Transverse colon (tissue), 4 donors: ENCODE measurements around the gene EPB41L5. TPM values are rescaled to one million over a fixed set of nuclear protein-coding genes. Genes with fewer than 3 reads are reported as not detected.

Source experiments
- DNase-seq: peaks from one replicate; pipeline ENCODE4 v3.0.0-alpha.2; 2019
- H3K27ac ChIP-seq, 4 donors: fragments of 200-600 bp; sonication (generic); 2 replicates each; pipeline ENCODE4 v1.5.1; 2016 to 2018; ENCODE audit warnings: inconsistent platforms in 4 of 4
- H3K27me3 ChIP-seq: fragments of 200-600 bp; sonication (generic); 2 replicates; pipeline ENCODE4 v1.5.1; 2017; ENCODE audit warnings: inconsistent platforms
- H3K36me3 ChIP-seq, 4 donors: fragments of 200-600 bp; sonication (generic); 2 replicates each; pipeline ENCODE4 v1.5.1; 2017 to 2019; ENCODE audit warnings: inconsistent platforms in 4 of 4
- H3K4me1 ChIP-seq, 4 donors: fragments of 200-600 bp; sonication (generic); 2 replicates each; pipeline ENCODE4 v1.5.1; 2017 to 2020; ENCODE audit warnings: inconsistent platforms in 4 of 4
- H3K4me3 ChIP-seq, 4 donors: fragments of 200-600 bp; sonication (generic); 1 replicate in 1 of 4; 2 replicates in 3 of 4; pipeline versions ENCODE4 v1.5.1 to v1.6.1; 2017 to 2019; ENCODE audit warnings: inconsistent platforms in 4 of 4
- H3K9me3 ChIP-seq, 2 donors: fragments of 200-600 bp; sonication (generic); 2 replicates each; pipeline ENCODE4 v1.5.1; 2017 to 2019; ENCODE audit warnings: inconsistent platforms in 2 of 2
- EP300 ChIP-seq: sonication (generic); formaldehyde crosslinking; IDR thresholded peaks from one replicate; pipeline ENCODE4 v1.6.1; 2017; ENCODE audit warnings: antibody characterized with exemption, low read depth
- POLR2A ChIP-seq: fragments of 450-650 bp; IDR thresholded peaks from one replicate; pipeline ENCODE4 v1.6.1; 2016; ENCODE audit warnings: antibody characterized with exemption, mild to moderate bottlenecking, moderate library complexity
- POLR2AphosphoS5 ChIP-seq, 3 donors: sonication (generic); formaldehyde crosslinking; IDR thresholded peaks; one replicate each; pipeline ENCODE4 v1.6.1; 2016; ENCODE audit warnings: antibody characterized with exemption in 3 of 3
- WGBS, 2 donors: methylation state at CpG; one replicate each; pipeline ENCODE4 v1.1.5; 2018; ENCODE audit warnings: low coverage in 1 of 2; 5-methylcytosine and 5-hydroxymethylcytosine counted together
- in situ Hi-C, 4 donors: fragments of 200-750 bp; cut with MboI; loops; one replicate each; pipeline versions ENCODE4 v1.15.0 to v1.15.1; 2017; ENCODE audit warnings: low sequenced_read_pairs in 3 of 4, low pct_ligation_motif_present in 1 of 4, low pct_unique_long_range_greater_than_20kb in 1 of 4
- intact Hi-C: fragments of 100-400 bp; cut with DNase I; formaldehyde crosslinking; loops from one replicate; pipeline ENCODE4 v1.15.1; 2023; ENCODE audit warnings: low total_unique reads
- total RNA-seq, 4 donors: library from RNA; depleted of rRNA; stranded (reverse); fragments of >200 nt; gene quantifications; one replicate each; pipeline ENCODE4 v1.1.0, GENCODE V29; 2016
- TF ChIP-seq, protein P1 (sequence below), 5 experiments: fragments of 200-600 bp in 3 of 5; fragments of 450-650 bp in 2 of 5; sonication (generic) in 3 of 5; IDR thresholded peaks; 1 replicate in 2 of 5; 2 replicates in 3 of 5; pipeline ENCODE4 v1.5.1; 2016 to 2017; ENCODE audit warnings: antibody characterized with exemption in 5 of 5, inconsistent platforms in 3 of 5, mild to moderate bottlenecking in 2 of 5, moderate library complexity in 1 of 5

EPB41L5 gene
- total RNA-seq, 4 donors from 2014 or later = 11.1 to 36.5 (median 27.6) TPM

DNA sequence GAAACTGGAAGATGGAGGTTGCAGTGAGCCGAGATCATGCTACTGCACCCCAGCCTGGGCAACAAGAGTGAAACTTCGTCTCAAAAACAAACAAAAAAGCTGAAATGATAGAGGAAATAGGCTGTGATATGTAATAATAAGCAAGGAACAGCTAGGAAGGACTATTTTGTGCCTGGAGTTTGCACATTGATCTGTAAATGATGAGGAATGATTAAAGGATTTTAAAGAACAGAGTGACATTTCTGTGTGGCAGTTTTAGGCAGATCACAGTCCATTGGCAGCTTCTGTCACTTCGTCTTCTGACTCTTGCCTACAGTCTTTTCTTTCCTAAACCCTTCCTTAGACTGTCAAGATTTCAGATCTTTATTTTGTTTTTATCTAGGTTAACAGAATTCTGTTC lies 19.4 kb downstream of the EPB41L5 start:
- H3K9me3 ChIP-seq = no peaks in the 10 kb centered on the region
- H3K27ac ChIP-seq = no peak overlapping the region
- H3K4me3 ChIP-seq = no peak overlapping the region
- in situ Hi-C loops = no loop called here
- WGBS, 2 donors = 61 to 71% methylated on average over 3 of the region's 3 CpGs
- H3K27me3 ChIP-seq = no peaks in the 10 kb centered on the region
- intact Hi-C loops = no loop called here
- no peaks in the 10 kb centered on the region for H3K36me3 ChIP-seq
- TF ChIP-seq, protein P1, sequence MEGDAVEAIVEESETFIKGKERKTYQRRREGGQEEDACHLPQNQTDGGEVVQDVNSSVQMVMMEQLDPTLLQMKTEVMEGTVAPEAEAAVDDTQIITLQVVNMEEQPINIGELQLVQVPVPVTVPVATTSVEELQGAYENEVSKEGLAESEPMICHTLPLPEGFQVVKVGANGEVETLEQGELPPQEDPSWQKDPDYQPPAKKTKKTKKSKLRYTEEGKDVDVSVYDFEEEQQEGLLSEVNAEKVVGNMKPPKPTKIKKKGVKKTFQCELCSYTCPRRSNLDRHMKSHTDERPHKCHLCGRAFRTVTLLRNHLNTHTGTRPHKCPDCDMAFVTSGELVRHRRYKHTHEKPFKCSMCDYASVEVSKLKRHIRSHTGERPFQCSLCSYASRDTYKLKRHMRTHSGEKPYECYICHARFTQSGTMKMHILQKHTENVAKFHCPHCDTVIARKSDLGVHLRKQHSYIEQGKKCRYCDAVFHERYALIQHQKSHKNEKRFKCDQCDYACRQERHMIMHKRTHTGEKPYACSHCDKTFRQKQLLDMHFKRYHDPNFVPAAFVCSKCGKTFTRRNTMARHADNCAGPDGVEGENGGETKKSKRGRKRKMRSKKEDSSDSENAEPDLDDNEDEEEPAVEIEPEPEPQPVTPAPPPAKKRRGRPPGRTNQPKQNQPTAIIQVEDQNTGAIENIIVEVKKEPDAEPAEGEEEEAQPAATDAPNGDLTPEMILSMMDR (IDR thresholded peaks at IDR 0.05) = no peak
- TF ChIP-seq EP300 = no peak
- no peak for TF ChIP-seq POLR2AphosphoS5 (IDR thresholded peaks at IDR 0.05)
- no peak for TF ChIP-seq POLR2A
- H3K4me1 ChIP-seq = no peaks in the 10 kb centered on the region
- no peak for DNase-seq

DNA sequence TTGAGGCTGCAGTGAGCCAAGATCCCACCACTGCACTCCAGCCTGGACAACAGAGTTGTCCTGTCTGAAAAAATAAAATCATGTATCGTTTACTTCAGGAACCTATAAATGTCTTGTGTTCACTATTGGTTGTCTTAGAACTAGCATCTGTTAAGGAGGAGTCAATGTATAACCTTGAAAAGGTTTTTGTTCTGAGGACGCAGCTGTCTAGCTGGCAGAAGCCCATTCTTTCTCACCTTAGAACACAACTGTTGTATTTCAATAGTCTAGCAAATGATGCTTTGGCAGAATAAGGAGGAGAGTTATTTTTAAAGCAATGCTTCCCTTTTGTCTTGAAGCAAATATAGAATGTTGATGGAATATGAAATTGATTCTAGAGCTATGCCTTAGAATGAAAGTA lies 21.1 kb downstream of the EPB41L5 start:
- in situ Hi-C loops (no loop called here), intact Hi-C loops (no loop called here)
- WGBS, 2 donors = 61 to 78% methylated on average over 2 of the region's 2 CpGs
- no peaks in the 10 kb centered on the region for H3K27me3 ChIP-seq
- H3K27ac ChIP-seq = no peak overlapping the region
- H3K4me1 ChIP-seq = no peaks in the 10 kb centered on the region
- DNase-seq = no peak
- H3K36me3 ChIP-seq = no peaks in the 10 kb centered on the region
- no peaks in the 10 kb centered on the region for H3K9me3 ChIP-seq
- TF ChIP-seq POLR2A (no peak), EP300 (no peak), POLR2AphosphoS5 (IDR thresholded peaks at IDR 0.05) (no peak)
- TF ChIP-seq, protein P1 (IDR thresholded peaks at IDR 0.05) = no peak
- no peak overlapping the region for H3K4me3 ChIP-seq

DNA sequence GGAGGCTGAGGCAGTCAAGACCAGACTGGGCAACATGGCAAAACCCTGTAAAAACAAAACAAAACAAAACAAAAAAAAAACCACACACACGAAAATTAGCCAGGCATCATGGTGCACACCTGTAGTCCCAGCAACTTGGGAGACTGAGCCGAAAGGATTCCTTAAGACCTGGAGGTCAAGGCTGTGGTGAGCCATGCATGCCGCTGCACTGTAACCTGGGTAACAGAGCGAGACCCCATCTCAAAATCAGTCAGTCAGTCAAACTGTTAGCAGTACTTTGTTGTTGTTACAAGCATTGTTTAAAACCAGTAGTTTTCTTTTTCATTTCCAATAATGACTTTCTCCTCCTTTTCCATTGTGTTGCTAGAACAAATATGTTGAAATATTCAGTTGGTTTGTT lies 21.7 kb downstream of the EPB41L5 start:
- no peaks in the 10 kb centered on the region for H3K36me3 ChIP-seq
- WGBS, 2 donors = 86 to 90% methylated on average over 4 of the region's 4 CpGs
- H3K9me3 ChIP-seq = no peaks in the 10 kb centered on the region
- H3K27me3 ChIP-seq = no peaks in the 10 kb centered on the region
- TF ChIP-seq EP300 (no peak), POLR2A (no peak), POLR2AphosphoS5 (IDR thresholded peaks at IDR 0.05) (no peak)
- TF ChIP-seq, protein P1 (IDR thresholded peaks at IDR 0.05) = no peak
- H3K27ac ChIP-seq = no peak overlapping the region
- H3K4me3 ChIP-seq = no peak overlapping the region
- no peak for DNase-seq
- intact Hi-C loops (no loop called here), in situ Hi-C loops (no loop called here)
- no peaks in the 10 kb centered on the region for H3K4me1 ChIP-seq

DNA sequence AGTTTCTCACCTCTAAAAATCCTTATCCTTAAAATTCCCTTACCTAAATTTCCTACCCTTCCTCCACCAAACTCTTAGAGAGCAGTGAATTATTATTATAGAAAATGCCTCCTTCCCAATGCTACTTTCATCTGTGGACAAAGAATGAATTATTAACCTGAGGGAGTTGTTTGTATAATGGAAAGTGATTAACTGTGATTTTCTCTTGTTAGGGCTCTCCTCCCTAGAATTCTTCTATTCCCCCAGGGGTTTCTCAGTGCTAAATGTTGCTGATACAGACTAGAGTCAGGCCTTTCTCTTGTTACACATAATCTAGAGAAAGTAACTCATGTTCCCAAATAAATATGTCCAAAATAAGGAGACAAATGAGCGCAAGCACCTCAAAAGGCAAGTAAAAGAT lies 23.3 kb downstream of the EPB41L5 start:
- TF ChIP-seq POLR2A (no peak), EP300 (no peak), POLR2AphosphoS5 (IDR thresholded peaks at IDR 0.05) (no peak)
- TF ChIP-seq, protein P1 (IDR thresholded peaks at IDR 0.05) = no peak
- Histone ChIP-seq H3K4me1 (no peaks in the 10 kb centered on the region), H3K36me3 (no peaks in the 10 kb centered on the region), H3K4me3 (no peak overlapping the region), H3K27ac (no peak overlapping the region), H3K27me3 (no peaks in the 10 kb centered on the region), H3K9me3 (no peaks in the 10 kb centered on the region)
- intact Hi-C loops = no loop called here
- in situ Hi-C loops = no loop called here
- 98 to 100% methylated on average over 1 of the region's 1 CpG for WGBS, 2 donors
- no peak for DNase-seq
